Mammary epithelial cell (primary cell): ENCODE measurements around the gene HIVEP3.

Experiments used
- EZH2 ChIP-seq: IDR thresholded peaks from 2 replicates; pipeline ENCODE4 v1.6.1; 2012; ENCODE audit warnings: low read length, inconsistent platforms, borderline replicate concordance
- TF ChIP-seq, protein P1 (sequence below), 2 donors: IDR thresholded peaks in 1 of 2; conservative IDR thresholded peaks in 1 of 2; 2 replicates each; pipeline ENCODE4 v1.5.1; 2011 to 2012; ENCODE audit warnings: inconsistent platforms in 2 of 2, low read length in 2 of 2, mild to moderate bottlenecking in 2 of 2, control low read depth in 1 of 2, low read depth in 1 of 2; ENCODE audit not compliant: insufficient read depth in 1 of 2; ENCODE audit errors: extremely low read depth in 1 of 2

DNA sequence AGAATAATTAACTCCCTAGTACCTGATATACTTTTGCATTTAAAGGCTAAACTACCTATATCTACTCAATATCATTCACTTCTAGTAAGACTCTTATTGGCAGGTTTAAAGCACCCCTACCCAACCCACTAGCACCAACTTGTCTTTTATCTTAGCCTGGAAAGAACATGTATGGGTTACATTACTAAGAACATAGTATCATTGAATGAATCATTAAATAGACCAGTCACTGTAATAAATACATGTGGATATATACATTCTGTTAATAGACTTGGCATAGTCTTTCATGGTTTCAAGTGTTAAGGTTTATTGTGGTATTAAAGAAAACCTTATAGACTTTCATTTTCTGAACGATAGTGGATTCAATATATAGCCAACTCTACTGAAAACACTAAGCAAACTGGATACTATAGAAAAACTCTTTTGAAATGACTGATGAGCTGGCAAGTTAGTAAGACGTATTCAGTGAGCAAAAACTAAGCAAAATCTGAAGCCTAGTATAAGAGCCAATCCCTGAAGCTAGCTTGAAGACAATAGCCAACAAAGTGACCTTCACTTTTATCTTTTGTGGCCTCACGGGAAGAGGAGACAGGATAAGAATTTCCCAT lies 10.3 kb downstream of the HIVEP3 start:
- TF ChIP-seq EZH2, result no peak
- TF ChIP-seq, protein P1, sequence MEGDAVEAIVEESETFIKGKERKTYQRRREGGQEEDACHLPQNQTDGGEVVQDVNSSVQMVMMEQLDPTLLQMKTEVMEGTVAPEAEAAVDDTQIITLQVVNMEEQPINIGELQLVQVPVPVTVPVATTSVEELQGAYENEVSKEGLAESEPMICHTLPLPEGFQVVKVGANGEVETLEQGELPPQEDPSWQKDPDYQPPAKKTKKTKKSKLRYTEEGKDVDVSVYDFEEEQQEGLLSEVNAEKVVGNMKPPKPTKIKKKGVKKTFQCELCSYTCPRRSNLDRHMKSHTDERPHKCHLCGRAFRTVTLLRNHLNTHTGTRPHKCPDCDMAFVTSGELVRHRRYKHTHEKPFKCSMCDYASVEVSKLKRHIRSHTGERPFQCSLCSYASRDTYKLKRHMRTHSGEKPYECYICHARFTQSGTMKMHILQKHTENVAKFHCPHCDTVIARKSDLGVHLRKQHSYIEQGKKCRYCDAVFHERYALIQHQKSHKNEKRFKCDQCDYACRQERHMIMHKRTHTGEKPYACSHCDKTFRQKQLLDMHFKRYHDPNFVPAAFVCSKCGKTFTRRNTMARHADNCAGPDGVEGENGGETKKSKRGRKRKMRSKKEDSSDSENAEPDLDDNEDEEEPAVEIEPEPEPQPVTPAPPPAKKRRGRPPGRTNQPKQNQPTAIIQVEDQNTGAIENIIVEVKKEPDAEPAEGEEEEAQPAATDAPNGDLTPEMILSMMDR (conservative IDR thresholded peaks at IDR 0.05 in 1 of 2, IDR thresholded peaks at IDR 0.05 in 1 of 2; ENCODE audit: extremely low read depth in 1 of 2, insufficient read depth in 1 of 2, low read depth in 1 of 2, low read length in 2 of 2), result no peak
